Bone marrow (tissue), 2 donors: ENCODE results near the gene CHURC1.
"Not testable (repeated sequence)": the region's sequence is repeated elsewhere in the genome, so short reads cannot be mapped to it uniquely, and the experiment has no call there.

Experiments
- DNase-seq, 2 donors: peaks; one replicate each; lab custom pipeline; 2025; lab: John Stamatoyannopoulos, UW

CHURC1 gene

DNA sequence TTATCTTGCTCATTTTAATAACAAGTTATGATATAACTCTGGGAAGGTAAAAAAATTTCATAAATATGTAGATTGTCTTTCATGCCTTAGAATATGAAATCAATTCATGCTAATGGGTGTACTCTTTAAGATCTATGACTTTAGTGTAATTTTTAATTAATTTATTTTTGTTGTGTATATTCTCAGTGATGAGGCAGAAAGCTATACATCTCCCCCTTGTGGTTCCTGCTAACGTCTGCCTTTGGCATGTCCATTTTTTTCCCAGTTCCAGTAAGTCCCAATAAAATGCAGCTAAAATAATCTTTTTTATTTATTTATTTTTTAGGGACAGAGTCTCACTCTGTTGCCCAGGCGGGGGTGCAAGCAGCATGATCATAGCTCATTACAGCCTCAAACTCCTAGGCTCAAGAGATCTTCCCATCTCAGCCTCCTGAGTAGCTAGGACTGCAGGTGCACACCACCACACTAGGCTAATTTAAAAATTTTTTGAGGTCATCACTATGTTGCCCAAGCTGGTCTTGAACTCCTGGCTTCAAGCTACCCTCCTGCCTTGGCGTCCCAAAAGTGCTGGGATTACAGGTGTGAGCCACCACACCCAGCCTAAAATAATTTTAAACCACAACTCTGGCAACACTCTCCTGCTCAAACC lies 3.3 kb upstream of the CHURC1 start:
- no peak for DNase-seq

DNA sequence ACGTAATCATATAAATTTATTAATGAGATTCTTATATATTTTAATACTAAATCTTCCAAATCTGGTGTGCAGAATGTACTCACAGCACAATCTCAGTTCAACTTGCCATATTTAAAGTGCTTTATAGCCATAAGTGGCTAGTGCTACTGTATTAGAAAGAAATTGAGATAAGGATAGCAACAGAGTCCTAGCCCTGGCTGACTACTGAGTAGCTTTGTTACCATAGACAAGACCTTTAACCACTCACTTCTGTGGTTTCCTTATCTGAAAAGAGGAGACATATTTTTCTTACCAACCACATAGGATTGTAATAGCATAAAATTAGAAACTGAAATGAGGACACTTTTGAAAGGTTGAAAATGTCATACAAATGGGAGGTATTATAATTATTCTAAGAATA lies 2.0 kb upstream of the CHURC1 start:
- no peak for DNase-seq

DNA sequence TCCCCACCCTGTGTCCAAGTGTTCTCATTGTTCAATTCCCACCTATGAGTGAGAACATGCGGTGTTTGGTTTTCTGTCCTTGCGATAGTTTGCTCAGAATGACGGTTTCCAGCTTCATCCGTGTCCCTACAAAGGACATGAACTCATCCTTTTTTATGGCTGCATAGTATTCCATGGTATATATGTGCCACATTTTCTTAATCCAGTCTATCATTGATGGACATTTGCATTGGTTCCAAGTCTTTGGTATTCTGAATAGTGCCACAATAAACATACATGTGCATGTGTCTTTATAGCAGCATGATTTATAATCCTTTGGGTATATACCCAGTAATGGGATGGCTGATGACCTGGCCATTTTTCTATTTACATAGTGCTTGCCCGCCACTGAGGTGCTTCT lies 778 bp upstream of the CHURC1 start:
- not testable (repeated sequence) for DNase-seq

DNA sequence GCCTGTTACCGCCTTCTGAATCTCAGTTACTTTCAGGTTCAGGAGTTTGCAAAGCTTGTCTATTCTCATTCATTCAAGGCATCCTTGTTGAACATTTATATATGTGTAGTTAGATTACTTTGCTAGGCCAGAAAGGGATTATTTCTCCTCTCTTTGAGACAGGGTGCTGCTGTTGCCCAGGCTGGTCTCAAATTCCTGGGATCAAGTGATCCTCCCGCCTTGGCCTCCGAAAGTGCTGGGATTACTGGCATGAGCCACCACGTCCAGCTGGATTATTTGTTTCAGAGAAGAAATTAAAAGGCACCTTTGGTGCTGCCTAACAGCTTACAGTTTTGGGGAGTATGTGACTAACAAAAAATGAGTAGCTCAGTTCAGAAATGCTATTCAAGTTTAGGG lies 772 bp downstream of the CHURC1 start:
- DNase-seq = no peak

DNA sequence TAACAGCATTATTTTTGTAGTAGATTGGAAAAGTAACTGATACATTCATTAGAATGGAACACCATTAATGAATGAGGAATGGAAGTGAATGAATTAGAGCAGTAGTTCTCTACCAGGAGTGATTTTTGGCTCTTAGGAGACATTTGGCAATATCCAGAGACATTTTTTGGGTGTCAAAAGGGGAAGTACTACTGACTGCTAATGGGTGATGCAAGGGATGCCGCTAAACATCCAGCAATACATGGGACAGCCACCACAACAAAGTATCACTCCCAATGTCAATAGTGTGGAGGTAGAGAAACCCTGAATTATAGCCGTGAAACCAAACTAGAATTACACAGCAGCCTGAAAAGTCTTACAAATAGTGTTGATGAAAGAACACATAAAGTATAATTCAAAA lies 1.5 kb downstream of the CHURC1 start:
- DNase-seq = no peak

DNA sequence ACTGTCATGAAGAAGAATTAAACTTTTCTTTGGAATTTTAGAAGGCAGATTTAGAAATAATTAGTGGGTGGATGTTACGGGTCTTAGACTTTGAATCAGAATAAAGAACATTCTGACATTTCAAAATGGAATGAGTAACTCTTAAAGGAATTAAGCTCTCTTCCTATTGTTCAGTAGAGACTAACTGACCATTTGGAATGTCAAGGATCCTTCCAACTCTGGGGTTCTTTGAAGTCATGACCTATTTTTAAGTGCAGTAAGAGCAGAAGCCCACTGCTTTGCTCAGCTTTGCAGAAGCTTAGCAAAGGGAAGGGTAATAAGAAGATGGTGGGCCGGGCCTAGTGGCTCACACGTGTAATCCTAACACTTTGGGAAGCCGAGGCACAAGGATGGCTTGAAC lies 4.0 kb downstream of the CHURC1 start:
- no peak for DNase-seq

DNA sequence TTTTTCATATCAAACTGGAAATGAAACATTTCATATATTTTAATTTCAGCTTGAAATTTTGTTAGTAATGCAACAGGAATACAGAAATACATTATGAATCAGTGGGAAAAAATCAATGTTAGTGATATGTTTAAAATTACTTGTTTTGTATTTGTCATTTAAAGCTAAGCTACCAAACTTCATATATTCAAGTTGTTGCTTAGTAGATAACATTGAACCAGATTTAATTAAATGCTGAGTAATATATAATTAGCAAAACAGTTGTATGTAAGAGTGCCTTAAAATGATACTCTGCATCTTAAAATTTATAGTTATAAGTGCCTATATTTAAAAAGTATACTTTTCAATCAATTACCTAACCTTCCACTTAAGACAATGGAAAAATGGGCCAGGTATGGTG lies 5.0 kb downstream of the CHURC1 start:
- no peak for DNase-seq

DNA sequence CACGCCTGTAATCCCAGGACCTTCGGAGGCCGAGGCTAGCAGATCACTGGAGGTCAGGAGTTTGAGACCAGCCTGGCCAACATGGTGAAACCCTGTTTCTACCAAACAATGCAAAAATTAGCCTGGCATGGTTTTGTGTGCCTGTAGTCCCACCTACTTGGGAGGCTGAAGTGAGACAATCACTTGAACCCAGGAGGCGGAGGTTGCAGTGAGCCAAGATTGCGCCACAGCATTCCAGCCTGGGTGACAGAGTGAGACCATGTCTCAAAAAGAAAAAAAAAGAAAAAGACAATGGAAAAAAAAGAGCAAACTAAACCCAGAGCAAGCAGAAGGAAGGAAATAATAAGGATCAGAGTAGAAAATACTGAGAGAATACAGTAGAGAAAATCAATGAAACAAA lies 5.4 kb downstream of the CHURC1 start:
- no peak for DNase-seq

DNA sequence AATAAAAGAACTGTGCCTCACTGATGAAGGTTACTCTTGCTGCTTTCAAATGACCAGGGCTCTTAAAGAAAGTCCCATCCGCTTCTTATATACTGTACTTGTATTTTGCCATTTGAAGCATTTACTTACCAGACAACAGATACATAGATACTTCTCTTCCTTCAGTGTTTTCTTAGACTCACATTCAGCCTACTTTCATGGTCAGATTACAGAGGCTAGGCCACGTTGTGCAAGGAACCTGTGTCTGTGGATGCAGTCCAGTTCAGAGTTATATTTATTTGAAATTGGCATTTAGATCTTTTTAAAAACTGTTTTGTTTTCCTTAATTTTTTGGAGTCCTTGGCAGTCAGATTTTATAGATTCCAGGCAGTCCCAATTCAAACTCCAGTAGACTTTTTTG lies 6.2 kb downstream of the CHURC1 start:
- no peak for DNase-seq

DNA sequence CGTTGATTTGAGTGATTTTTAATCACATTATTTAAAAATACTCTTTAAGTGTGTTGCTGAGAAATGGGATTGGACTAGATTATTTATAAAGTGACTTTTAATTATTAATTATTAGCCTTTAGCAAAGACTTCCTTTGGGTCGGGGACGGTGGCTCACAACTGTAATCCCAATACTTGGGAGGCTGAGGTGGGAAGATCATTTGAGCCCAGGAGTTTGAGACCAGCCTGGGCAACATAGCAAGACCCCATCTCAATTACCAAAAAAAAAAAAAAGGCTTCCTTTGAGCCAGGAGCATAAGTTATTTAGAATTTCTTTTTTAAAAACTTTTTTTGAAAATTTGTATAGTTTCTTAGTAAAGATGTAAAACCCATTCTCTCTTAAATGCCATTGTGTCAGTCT lies 8.8 kb downstream of the CHURC1 start:
- no peak for DNase-seq

DNA sequence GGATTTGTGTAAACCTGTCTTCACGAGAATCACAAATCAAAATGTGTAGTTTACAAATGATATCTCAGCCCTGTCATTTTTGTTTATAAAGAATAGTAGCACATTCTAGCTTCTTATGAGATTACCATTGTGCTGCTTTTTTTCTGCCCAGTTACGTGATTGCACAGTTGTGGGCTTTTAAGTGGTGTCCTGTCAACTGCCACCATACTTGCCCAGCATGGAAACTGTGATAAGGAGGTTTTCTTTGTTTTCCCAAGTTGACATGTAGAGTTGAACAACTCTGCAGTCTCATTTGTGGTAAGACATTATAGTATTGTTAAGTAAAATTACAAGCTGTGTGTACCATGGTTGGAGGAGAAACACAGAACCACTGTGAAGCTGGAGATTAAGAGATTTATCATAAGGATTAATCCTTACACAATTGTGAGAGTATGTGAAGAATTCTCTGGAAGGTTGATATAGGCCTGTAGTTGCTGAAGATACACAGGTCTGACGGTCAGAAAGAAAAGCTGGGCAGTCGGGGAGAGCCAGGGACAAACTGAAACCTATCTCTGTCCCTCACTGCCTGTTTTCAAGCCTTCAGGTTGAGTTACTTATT lies 12.2 kb downstream of the CHURC1 start:
- no peak for DNase-seq

DNA sequence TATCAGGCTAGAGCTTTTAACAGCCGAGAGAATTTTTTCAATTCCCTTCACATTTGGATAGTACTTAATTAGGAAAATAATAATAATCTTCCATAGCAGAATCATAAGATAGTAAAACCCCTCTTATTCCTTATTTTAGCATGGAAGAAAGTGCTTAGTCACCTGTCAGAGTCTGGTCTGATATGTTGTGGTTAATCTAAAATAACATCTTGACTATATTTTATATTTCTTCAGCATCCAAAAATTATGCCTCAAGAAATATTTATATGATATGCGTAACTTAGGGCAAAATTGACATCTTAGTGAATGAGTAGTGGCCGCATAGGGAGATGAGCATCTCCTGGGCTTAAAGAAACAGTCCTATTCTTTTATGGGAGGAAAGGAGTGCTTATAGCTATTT lies 12.8 kb downstream of the CHURC1 start:
- DNase-seq = no peak

DNA sequence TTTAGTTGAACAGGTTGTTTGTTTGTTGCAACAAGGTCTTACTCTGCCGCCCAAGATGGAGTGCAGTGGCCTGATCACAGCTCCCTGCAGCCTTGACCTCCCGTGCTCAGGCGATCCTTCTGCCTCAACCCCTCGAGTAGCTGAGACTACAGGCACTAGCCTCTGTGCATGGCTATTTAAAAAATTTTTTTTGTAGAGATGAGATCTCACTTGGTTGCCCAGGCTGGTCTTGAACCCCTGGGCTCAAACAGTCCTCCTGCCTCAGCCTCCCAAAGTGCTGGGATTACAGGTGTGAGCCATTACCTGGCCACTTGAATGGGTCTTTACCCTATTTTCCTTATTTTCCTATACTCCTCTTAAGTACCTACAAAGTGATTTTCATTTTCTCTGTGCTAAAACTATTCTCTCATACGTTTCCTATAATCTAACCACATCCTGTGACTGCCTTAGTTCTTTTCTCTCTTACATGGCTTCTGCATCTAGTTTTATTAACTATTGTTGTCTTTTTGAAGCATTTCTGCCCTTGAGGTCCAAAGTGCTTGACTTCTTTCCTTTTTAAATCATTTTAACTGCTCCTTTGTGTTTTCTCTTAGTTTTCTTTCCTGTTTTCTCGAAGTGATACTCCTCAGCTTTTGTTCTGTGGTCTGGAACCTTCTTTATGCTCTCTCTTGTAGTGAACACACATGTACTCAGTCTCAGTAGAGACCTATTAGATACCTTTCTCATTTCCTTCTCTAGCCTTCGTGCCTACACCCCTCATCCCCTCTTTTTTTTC lies 14.2 kb downstream of the CHURC1 start:
- DNase-seq = peak in 1 of 2 donors; percentile 49

DNA sequence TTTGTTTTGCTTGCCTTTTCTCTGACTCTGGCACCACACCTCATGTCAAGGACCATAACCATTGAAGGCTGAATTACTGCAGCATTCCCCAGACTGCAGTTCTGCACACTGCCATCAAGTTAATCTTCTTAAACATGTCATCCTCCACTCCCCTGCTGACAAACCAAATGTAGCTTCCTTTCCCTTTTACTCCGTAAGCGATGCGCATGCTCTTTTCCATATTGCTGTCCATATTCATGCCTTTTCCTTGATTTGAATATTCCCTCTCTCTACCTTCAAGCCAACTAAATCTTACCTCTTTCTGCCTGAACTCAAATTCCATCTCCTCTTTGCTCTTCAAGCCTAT lies 14.7 kb downstream of the CHURC1 start:
- DNase-seq = no peak

DNA sequence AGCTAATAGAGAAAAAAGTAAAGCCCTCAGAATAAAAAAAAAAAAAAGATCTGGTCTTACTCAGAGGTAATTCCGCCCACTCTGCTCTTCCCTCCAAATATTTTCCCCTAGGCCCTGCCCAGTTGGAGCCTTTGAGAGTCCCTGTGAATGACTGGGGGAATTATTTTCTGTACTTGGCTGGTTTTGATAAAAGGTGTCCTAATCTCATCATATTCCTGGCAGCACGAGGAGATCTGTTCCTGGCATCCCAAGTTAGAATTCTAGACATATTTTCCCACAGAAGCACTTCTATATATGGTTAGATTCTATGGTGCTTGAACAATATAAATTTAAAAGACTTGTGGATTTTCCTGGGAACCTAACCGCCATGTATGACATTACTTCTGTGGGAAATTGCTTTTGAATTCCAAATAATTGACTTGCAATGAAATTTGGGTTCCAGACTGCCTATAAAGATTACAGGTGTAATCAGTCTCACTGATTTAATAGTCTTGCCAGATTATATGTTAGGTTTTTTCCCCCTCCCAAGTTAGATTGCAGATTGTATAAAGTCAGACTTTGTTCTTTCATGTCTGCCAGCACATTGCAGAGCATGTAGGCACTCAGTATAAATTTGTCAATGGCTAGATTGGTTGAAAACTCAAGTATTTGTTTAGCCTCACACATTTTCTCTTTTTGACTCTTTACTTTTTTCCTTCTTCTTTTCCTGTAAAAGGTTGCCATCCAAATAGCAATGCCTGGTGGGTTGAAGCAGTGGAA lies 16.0 kb downstream of the CHURC1 start:
- DNase-seq = no peak

DNA sequence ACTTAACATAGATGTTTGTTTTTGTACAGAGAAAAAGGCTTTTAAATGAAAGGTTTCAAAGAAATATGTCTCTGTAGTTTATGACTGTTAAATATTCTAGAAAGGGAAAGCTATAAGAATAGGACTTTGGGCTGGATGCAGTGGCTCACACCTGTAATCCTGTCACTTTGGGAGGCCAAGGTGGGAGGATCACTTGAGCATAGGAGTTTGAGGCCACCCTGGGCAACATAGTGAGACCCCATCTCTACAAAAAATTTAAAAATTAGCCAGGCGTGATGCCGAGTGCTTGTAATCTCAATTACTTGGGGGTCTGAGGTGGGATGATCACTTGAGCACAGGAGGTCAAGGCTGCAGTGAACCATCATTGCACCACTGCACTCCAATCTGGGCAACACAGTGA lies 16.9 kb downstream of the CHURC1 start:
- DNase-seq = no peak

DNA sequence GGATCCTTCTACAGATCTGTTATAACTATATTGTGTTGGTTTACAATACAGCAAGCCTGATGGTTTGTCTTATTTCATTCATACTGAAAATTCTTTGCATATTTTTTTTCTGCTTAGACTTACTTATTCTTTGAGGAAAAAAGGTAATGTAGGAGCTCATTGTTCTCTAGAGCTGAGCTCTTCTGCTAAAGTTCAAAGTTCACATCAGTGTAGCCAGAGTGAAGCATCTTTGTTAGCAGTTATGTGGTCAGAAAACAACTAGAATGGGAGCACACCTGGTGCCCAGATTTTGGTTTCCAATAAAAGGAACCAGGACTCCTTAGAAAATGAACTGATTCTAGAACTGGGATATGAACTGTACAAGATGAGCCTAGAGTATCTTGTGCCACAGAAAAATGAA lies 18.0 kb downstream of the CHURC1 start:
- DNase-seq = no peak

DNA sequence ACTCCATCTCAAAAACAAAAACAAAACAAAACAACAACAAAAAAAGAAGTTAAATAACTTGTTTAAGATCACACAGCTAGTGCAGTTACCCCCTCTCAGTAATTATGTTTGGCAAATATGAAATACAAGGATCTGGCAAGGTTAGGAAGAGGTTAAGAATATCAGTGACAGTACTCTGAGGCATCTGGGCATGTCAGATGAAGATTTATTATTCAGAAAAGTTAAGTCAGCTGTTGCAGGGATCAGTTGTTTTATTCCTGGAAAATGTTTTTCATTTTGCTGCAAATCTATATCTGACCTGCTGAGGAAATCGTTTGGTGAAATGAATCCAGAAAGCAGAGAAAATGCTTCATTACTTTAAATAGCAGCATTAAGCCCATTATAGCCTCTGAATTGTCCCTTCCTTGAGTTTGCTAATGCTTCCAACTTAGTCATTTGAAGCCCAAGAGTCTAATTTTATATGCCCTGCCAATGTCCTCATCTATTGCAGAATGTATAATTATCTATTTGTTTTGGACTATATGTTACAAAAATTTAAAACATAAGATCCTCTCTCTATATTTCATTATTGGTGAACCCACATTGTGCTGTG lies 20.2 kb downstream of the CHURC1 start:
- no peak for DNase-seq

DNA sequence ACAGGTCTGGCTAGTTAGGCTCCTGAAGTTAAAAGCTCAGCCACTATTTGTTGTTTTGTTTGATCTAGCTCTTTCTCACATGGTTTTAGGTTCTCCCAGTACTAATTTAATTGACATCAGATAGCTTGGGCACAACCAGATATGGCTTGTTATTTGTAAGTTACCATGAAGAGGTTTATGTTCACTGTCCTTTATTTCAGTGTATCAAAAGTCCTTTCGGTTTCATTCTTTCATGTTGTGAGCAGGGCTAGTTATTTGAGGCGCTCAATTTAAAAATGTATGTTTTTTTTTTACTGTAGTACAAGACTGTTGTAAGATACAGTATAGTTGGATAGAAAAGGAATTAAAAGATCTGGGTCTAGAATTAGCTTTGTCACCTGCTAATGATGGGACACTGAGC lies 21.3 kb downstream of the CHURC1 start:
- DNase-seq = no peak

DNA sequence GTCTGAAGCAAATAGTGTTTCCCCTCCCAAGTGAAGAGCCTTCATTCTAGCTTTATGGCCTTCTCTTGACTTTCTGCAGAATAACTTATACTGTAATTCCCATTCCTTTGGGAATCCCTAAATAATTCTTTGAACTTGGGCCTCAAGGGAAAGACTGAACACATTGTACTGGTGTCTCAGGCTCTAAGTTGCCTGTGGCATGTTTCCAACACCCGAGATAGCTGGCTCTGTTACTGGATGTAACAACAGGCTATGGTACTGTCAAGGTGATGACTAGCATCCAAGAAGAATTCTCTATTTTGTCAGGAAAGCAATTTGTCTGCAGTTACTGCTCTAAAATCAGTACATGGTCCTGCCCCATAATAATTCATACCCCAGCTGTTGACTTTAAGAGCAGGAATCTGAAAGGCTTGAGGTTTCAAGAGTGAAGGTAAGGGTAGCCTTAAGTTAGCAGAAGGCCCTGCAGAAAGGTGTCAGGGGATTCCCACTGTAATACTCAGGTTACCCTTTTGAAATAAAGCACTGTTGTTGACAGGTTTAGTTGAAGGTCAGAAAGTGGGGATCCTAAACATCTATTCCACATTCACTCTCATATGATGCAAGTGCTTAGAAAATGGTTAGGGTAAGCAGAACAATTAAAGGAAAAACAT lies 23.0 kb downstream of the CHURC1 start:
- DNase-seq = no peak

DNA sequence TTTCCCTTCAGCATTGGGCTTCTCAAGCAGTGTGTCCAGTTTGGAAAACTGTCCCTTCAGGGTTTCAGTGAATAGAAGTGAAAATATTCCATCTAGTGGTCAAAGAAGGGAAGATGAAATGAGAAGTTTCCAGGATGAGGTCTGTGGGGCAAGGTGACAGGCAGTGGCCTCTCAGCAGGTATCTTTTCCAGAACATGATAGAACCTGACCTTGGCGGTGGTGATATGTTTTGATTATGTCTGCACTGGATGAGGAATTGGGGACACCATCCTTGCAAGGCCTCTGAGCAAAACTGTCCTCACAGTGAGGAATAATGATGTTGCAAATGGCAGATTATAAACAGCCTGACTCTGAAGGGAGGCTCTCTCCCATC lies 23.6 kb downstream of the CHURC1 start:
- DNase-seq = no peak
